Brain microvascular endothelial cell (primary cell): ENCODE results near the gene CRACR2A.

ENCODE experiments used
- DNase-seq: peaks from one replicate; pipeline ENCODE4 v3.0.0-alpha.2; 2020
- H3K27ac ChIP-seq: fragments of 250-450 bp; sonication (Bioruptor Pico); 2 replicates; pipeline ENCODE4 v1.5.1; 2020; ENCODE audit warnings: mild to moderate bottlenecking, moderate library complexity
- H3K27me3 ChIP-seq: fragments of 250-450 bp; sonication (Bioruptor Pico); replicated peaks from 2 replicates; pipeline ENCODE4 v1.5.1; 2020; ENCODE audit warnings: mild to moderate bottlenecking
- H3K36me3 ChIP-seq: fragments of 250-450 bp; sonication (Bioruptor Pico); replicated peaks from 2 replicates; pipeline ENCODE4 v1.5.1; 2020; ENCODE audit warnings: mild to moderate bottlenecking
- H3K4me3 ChIP-seq: 2 replicates; pipeline ENCODE4 v1.5.1; 2011; ENCODE audit warnings: low read depth, mild to moderate bottlenecking, control low read depth, low read length, moderate library complexity
- CTCF ChIP-seq: IDR thresholded peaks from 2 replicates; pipeline ENCODE4 v1.5.1; 2011; ENCODE audit warnings: low read depth, mild to moderate bottlenecking, moderate library complexity, low read length, control low read depth, inconsistent platforms; ENCODE audit errors: missing control alignments
- in situ Hi-C: cut with HindIII; loops from 2 replicates; pipeline ENCODE4 v1.10.0; 2017; ENCODE audit warnings: low sequenced_read_pairs, low pct_ligation_motif_present

The CRACR2A gene

GRCh38 chr12:3647504-3647903 lies 105.4 kb downstream of the CRACR2A start:
- TF ChIP-seq CTCF, result no peak
- H3K4me3 ChIP-seq, result no peak overlapping the region
- H3K36me3 ChIP-seq, result no peaks in the 10 kb centered on the region
- H3K27ac ChIP-seq, result no peak overlapping the region
- H3K27me3 ChIP-seq, result no peaks in the 10 kb centered on the region
- in situ Hi-C loops, result no loop called here
- no peak for DNase-seq

GRCh38 chr12:3646561-3647241 lies 106.2 kb downstream of the CRACR2A start:
- Histone ChIP-seq H3K27me3 (no peaks in the 10 kb centered on the region), H3K27ac (no peak overlapping the region), H3K4me3 (no peak overlapping the region), H3K36me3 (no peaks in the 10 kb centered on the region)
- in situ Hi-C loops, result no loop called here
- no peak for DNase-seq
- TF ChIP-seq CTCF, result no peak

- no peak overlapping the region for H3K27ac ChIP-seq
- no peak for TF ChIP-seq CTCF
- in situ Hi-C loops, result no loop called here
- no peak overlapping the region for H3K4me3 ChIP-seq
- no peaks in the 10 kb centered on the region for H3K36me3 ChIP-seq
- no peak for DNase-seq
- H3K27me3 ChIP-seq, result no peaks in the 10 kb centered on the region
These were observed 107.8 kb downstream of the CRACR2A start for GRCh38 chr12:3645091-3645490.

- Histone ChIP-seq H3K27me3 (no peaks in the 10 kb centered on the region), H3K36me3 (no peaks in the 10 kb centered on the region), H3K27ac (no peak overlapping the region), H3K4me3 (no peak overlapping the region)
- no peak for TF ChIP-seq CTCF
- no peak for DNase-seq
- in situ Hi-C loops, result no loop called here
These were observed 108.8 kb downstream of the CRACR2A start for GRCh38 chr12:3644104-3644503.

- DNase-seq, result peak; percentile 75
- Histone ChIP-seq H3K36me3 (no peaks in the 10 kb centered on the region), H3K27ac (peak overlapping the region; percentile 2), H3K27me3 (no peaks in the 10 kb centered on the region), H3K4me3 (no peak overlapping the region)
- in situ Hi-C loops, result no loop called here
- TF ChIP-seq CTCF, result no peak
These were observed 111.4 kb downstream of the CRACR2A start for GRCh38 chr12:3641428-3642018.

- Histone ChIP-seq H3K27me3 (no peaks in the 10 kb centered on the region), H3K27ac (no peak overlapping the region), H3K4me3 (no peak overlapping the region), H3K36me3 (no peaks in the 10 kb centered on the region)
- TF ChIP-seq CTCF, result no peak
- DNase-seq, result no peak
- in situ Hi-C loops, result no loop called here
These were observed 116.6 kb downstream of the CRACR2A start for GRCh38 chr12:3636328-3636727.
